ENCODE data around the gene AVPI1.

- TF ChIP-seq, protein P1, sequence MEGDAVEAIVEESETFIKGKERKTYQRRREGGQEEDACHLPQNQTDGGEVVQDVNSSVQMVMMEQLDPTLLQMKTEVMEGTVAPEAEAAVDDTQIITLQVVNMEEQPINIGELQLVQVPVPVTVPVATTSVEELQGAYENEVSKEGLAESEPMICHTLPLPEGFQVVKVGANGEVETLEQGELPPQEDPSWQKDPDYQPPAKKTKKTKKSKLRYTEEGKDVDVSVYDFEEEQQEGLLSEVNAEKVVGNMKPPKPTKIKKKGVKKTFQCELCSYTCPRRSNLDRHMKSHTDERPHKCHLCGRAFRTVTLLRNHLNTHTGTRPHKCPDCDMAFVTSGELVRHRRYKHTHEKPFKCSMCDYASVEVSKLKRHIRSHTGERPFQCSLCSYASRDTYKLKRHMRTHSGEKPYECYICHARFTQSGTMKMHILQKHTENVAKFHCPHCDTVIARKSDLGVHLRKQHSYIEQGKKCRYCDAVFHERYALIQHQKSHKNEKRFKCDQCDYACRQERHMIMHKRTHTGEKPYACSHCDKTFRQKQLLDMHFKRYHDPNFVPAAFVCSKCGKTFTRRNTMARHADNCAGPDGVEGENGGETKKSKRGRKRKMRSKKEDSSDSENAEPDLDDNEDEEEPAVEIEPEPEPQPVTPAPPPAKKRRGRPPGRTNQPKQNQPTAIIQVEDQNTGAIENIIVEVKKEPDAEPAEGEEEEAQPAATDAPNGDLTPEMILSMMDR (IDR thresholded peaks at IDR 0.05; ENCODE audit: insufficient read depth, low read length, poor library complexity, severe bottlenecking): no peak
- no peak for TF ChIP-seq EZH2phosphoT487 (conservative IDR thresholded peaks at IDR 0.05; ENCODE audit: low read length)
These were observed 20.0 kb downstream of the AVPI1 start for GRCh38 chr10:97666992-97667391.
